Measurements from ENCODE around the gene CORT.
"Not testable (repeated sequence)": the region's sequence is repeated elsewhere in the genome, so short reads cannot be mapped to it uniquely, and the experiment has no call there.

CORT gene

GRCh38 chr1:10473145-10473765 is 23.4 kb downstream of the CORT start:
- H3K4me3 ChIP-seq (ENCODE audit: low read length in 2 of 2), result no peak overlapping the region
- no peak overlapping the region for H3K4ac ChIP-seq (ENCODE audit: low read length)

GRCh38 chr1:10474309-10474612 is 24.4 kb downstream of the CORT start:
- H3K9me3 ChIP-seq (replicated peaks in 1 of 2; ENCODE audit: control insufficient read depth in 2 of 2, insufficient read depth in 1 of 2, low read depth in 1 of 2, low read length in 2 of 2); H2AK5ac ChIP-seq (ENCODE audit: low read depth, low read length); H2BK12ac ChIP-seq (ENCODE audit: low read length); H3K27me3 ChIP-seq (ENCODE audit: control insufficient read depth in 3 of 3, insufficient read depth in 3 of 3, low read depth in 1 of 3, low read length in 3 of 3); DNase-seq (ENCODE audit: low spot score); H3K36me3 ChIP-seq (replicated peaks in 1 of 2; ENCODE audit: control insufficient read depth in 2 of 2, insufficient read depth in 2 of 2, low read length in 2 of 2); H2BK120ac ChIP-seq (ENCODE audit: low read depth, low read length); H2BK5ac ChIP-seq (ENCODE audit: low read length); H3K4ac ChIP-seq (ENCODE audit: low read length); H3K14ac ChIP-seq (ENCODE audit: low read length); H4K91ac ChIP-seq (ENCODE audit: low read depth, low read length, poor library complexity); H2BK15ac ChIP-seq (ENCODE audit: low read length); H3K79me1 ChIP-seq (ENCODE audit: low read depth, low read length); H3K9ac ChIP-seq (ENCODE audit: low read depth, low read length, poor library complexity); H3K27ac ChIP-seq (replicated peaks; ENCODE audit: low read length); H3K18ac ChIP-seq (ENCODE audit: low read length); H3K23ac ChIP-seq (ENCODE audit: low read depth, low read length, poor library complexity); H4K8ac ChIP-seq (ENCODE audit: low read depth, low read length): not testable (repeated sequence)
- peak overlapping the region; percentile 86 for H2AFZ ChIP-seq (ENCODE audit: low read length)
- H3K4me3 ChIP-seq (ENCODE audit: low read length in 2 of 2), result peak overlapping the region in 1 of 2 donors; percentile 95
- peaks cover 1 to 16% of the 10 kb centered on the region in 2 donors for H3K4me1 ChIP-seq (ENCODE audit: control insufficient read depth in 2 of 2, insufficient read depth in 1 of 2, low read depth in 1 of 2, low read length in 2 of 2)
- WGBS, 2 donors (ENCODE audit: extremely low coverage in 2 of 2, insufficient read length in 2 of 2, insufficient replicate concordance in 1 of 2), result no CpG with 5 or more reads among the region's 10 CpGs
- peak overlapping the region; percentile 37 for H3K4me2 ChIP-seq (ENCODE audit: insufficient read depth, low read length, poor library complexity, severe bottlenecking)

More at GRCh38 chr1:10473145-10473765, 23.4 kb downstream of the CORT start:
- Histone ChIP-seq H4K8ac (ENCODE audit: low read depth, low read length) (no peak overlapping the region), H3K9ac (ENCODE audit: low read depth, low read length, poor library complexity) (no peak overlapping the region), H2AK5ac (ENCODE audit: low read depth, low read length) (no peak overlapping the region), H3K4me1 (ENCODE audit: control insufficient read depth in 2 of 2, insufficient read depth in 1 of 2, low read depth in 1 of 2, low read length in 2 of 2) (peaks cover 1 to 16% of the 10 kb centered on the region in 2 donors), H3K9me3 (replicated peaks in 1 of 2; ENCODE audit: control insufficient read depth in 2 of 2, insufficient read depth in 1 of 2, low read depth in 1 of 2, low read length in 2 of 2) (no peaks in the 10 kb centered on the region), H2BK15ac (ENCODE audit: low read length) (no peak overlapping the region), H3K27ac (replicated peaks; ENCODE audit: low read length) (no peak overlapping the region), H3K14ac (ENCODE audit: low read length) (no peak overlapping the region), H4K91ac (ENCODE audit: low read depth, low read length, poor library complexity) (no peak overlapping the region), H3K36me3 (replicated peaks in 1 of 2; ENCODE audit: control insufficient read depth in 2 of 2, insufficient read depth in 2 of 2, low read length in 2 of 2) (peaks cover 10 to 15% of the 10 kb centered on the region in 2 donors), H3K27me3 (ENCODE audit: control insufficient read depth in 3 of 3, insufficient read depth in 3 of 3, low read depth in 1 of 3, low read length in 3 of 3) (no peaks in the 10 kb centered on the region), H2AFZ (ENCODE audit: low read length) (peak overlapping the region; percentile 97), H3K79me1 (ENCODE audit: low read depth, low read length) (no peaks in the 10 kb centered on the region), H2BK5ac (ENCODE audit: low read length) (no peak overlapping the region), H3K4me2 (ENCODE audit: insufficient read depth, low read length, poor library complexity, severe bottlenecking) (no peak overlapping the region), H3K23ac (ENCODE audit: low read depth, low read length, poor library complexity) (no peak overlapping the region), H2BK12ac (ENCODE audit: low read length) (no peak overlapping the region), H2BK120ac (ENCODE audit: low read depth, low read length) (no peak overlapping the region), H3K18ac (ENCODE audit: low read length) (no peak overlapping the region)
- WGBS, 2 donors (ENCODE audit: extremely low coverage in 2 of 2, insufficient read length in 2 of 2, insufficient replicate concordance in 1 of 2), result no CpG with 5 or more reads among the region's 23 CpGs
- no peak for DNase-seq (ENCODE audit: low spot score)

- H3K18ac ChIP-seq (ENCODE audit: low read length), result peak within 1 kb of the TSS; percentile 94
- peak within 1 kb of the TSS; percentile 4 for H2AK5ac ChIP-seq (ENCODE audit: low read depth, low read length)
- H2BK120ac ChIP-seq (ENCODE audit: low read depth, low read length), result no peak within 1 kb of the TSS
- peaks cover 5% of the 10 kb centered on the region for H3K79me1 ChIP-seq (ENCODE audit: low read depth, low read length)
- no peaks in the 10 kb centered on the region for H3K27me3 ChIP-seq (ENCODE audit: control insufficient read depth in 3 of 3, insufficient read depth in 3 of 3, low read depth in 1 of 3, low read length in 3 of 3)
- peaks cover 1 to 16% of the 10 kb centered on the region in 2 donors for H3K4me1 ChIP-seq (ENCODE audit: control insufficient read depth in 2 of 2, insufficient read depth in 1 of 2, low read depth in 1 of 2, low read length in 2 of 2)
- H2BK15ac ChIP-seq (ENCODE audit: low read length), result peak within 1 kb of the TSS; percentile 41
- no peak within 1 kb of the TSS for H4K91ac ChIP-seq (ENCODE audit: low read depth, low read length, poor library complexity)
- H3K23ac ChIP-seq (ENCODE audit: low read depth, low read length, poor library complexity), result peak within 1 kb of the TSS; percentile 99
- no peaks in the 10 kb centered on the region for H3K9me3 ChIP-seq (replicated peaks in 1 of 2; ENCODE audit: control insufficient read depth in 2 of 2, insufficient read depth in 1 of 2, low read depth in 1 of 2, low read length in 2 of 2)
- peak within 1 kb of the TSS; percentile 83 for H3K9ac ChIP-seq (ENCODE audit: low read depth, low read length, poor library complexity)
- peak within 1 kb of the TSS; percentile 86 to 95 for H3K4me3 ChIP-seq (ENCODE audit: low read length in 2 of 2)
- peak within 1 kb of the TSS; percentile 63 for H3K27ac ChIP-seq (replicated peaks; ENCODE audit: low read length)
- no peak within 1 kb of the TSS for H2BK12ac ChIP-seq (ENCODE audit: low read length)
- no peak within 1 kb of the TSS for H3K4ac ChIP-seq (ENCODE audit: low read length)
- H4K8ac ChIP-seq (ENCODE audit: low read depth, low read length), result no peak within 1 kb of the TSS
- H3K36me3 ChIP-seq (replicated peaks in 1 of 2; ENCODE audit: control insufficient read depth in 2 of 2, insufficient read depth in 2 of 2, low read length in 2 of 2), result peaks cover 4 to 10% of the 10 kb centered on the region in 2 donors
- peak within 1 kb of the TSS; percentile 88 for H2BK5ac ChIP-seq (ENCODE audit: low read length)
- no peak within 1 kb of the TSS for H3K14ac ChIP-seq (ENCODE audit: low read length)
- peak; percentile 83 for DNase-seq (ENCODE audit: low spot score)
- peak within 1 kb of the TSS; percentile 74 for H3K4me2 ChIP-seq (ENCODE audit: insufficient read depth, low read length, poor library complexity, severe bottlenecking)
- no CpG with 5 or more reads among the region's 50 CpGs for WGBS, 2 donors (ENCODE audit: extremely low coverage in 2 of 2, insufficient read length in 2 of 2, insufficient replicate concordance in 1 of 2)
- H2AFZ ChIP-seq (ENCODE audit: low read length), result peak within 1 kb of the TSS; percentile 86
Measured at GRCh38 chr1:10474613-10475507, 25.0 kb downstream of the CORT start, which contains the start of gene PEX14. Gene PEX14 (plus strand): TSS chr1:10474950. CDS start chr1:10474967, 17 bp downstream.

- peaks cover 1 to 16% of the 10 kb centered on the region in 2 donors for H3K4me1 ChIP-seq (ENCODE audit: control insufficient read depth in 2 of 2, insufficient read depth in 1 of 2, low read depth in 1 of 2, low read length in 2 of 2)
- no peak for DNase-seq (ENCODE audit: low spot score)
- H3K27me3 ChIP-seq (ENCODE audit: control insufficient read depth in 3 of 3, insufficient read depth in 3 of 3, low read depth in 1 of 3, low read length in 3 of 3), result no peaks in the 10 kb centered on the region
- peak overlapping the region; percentile 63 for H3K27ac ChIP-seq (replicated peaks; ENCODE audit: low read length)
- peak overlapping the region; percentile 86 for H2AFZ ChIP-seq (ENCODE audit: low read length)
- H3K9me3 ChIP-seq (replicated peaks in 1 of 2; ENCODE audit: control insufficient read depth in 2 of 2, insufficient read depth in 1 of 2, low read depth in 1 of 2, low read length in 2 of 2), result no peaks in the 10 kb centered on the region
- H3K23ac ChIP-seq (ENCODE audit: low read depth, low read length, poor library complexity), result peak overlapping the region; percentile 99
- no peak overlapping the region for H4K8ac ChIP-seq (ENCODE audit: low read depth, low read length)
- peak overlapping the region; percentile 83 for H3K9ac ChIP-seq (ENCODE audit: low read depth, low read length, poor library complexity)
- H3K4me2 ChIP-seq (ENCODE audit: insufficient read depth, low read length, poor library complexity, severe bottlenecking), result peak overlapping the region; percentile 74
- no peak overlapping the region for H4K91ac ChIP-seq (ENCODE audit: low read depth, low read length, poor library complexity)
- peak overlapping the region; percentile 94 for H3K18ac ChIP-seq (ENCODE audit: low read length)
- no peak overlapping the region for H2BK120ac ChIP-seq (ENCODE audit: low read depth, low read length)
- H2BK12ac ChIP-seq (ENCODE audit: low read length), result no peak overlapping the region
- peak overlapping the region; percentile 88 for H2BK5ac ChIP-seq (ENCODE audit: low read length)
- WGBS, 2 donors (ENCODE audit: extremely low coverage in 2 of 2, insufficient read length in 2 of 2, insufficient replicate concordance in 1 of 2), result no CpG with 5 or more reads among the region's 13 CpGs
- H2BK15ac ChIP-seq (ENCODE audit: low read length), result no peak overlapping the region
- H2AK5ac ChIP-seq (ENCODE audit: low read depth, low read length), result peak overlapping the region; percentile 4
- peaks cover 4 to 10% of the 10 kb centered on the region in 2 donors for H3K36me3 ChIP-seq (replicated peaks in 1 of 2; ENCODE audit: control insufficient read depth in 2 of 2, insufficient read depth in 2 of 2, low read length in 2 of 2)
- H3K4ac ChIP-seq (ENCODE audit: low read length), result no peak overlapping the region
- H3K79me1 ChIP-seq (ENCODE audit: low read depth, low read length), result peaks cover 5% of the 10 kb centered on the region
- no peak overlapping the region for H3K14ac ChIP-seq (ENCODE audit: low read length)
- peak overlapping the region; percentile 86 to 95 for H3K4me3 ChIP-seq (ENCODE audit: low read length in 2 of 2)
Measured at GRCh38 chr1:10475510-10475909, 25.7 kb downstream of the CORT start.

Data from neuronal stem cell (in vitro differentiated cells).